ENCODE measurements around the gene TGFBRAP1. TPM values are rescaled to one million over a fixed set of nuclear protein-coding genes. Genes with fewer than 3 reads are reported as not detected.

TGFBRAP1 gene
- total RNA-seq, 4 donors from 2014 or later, result 17.7 to 29.0 (median 26.2) TPM

DNA sequence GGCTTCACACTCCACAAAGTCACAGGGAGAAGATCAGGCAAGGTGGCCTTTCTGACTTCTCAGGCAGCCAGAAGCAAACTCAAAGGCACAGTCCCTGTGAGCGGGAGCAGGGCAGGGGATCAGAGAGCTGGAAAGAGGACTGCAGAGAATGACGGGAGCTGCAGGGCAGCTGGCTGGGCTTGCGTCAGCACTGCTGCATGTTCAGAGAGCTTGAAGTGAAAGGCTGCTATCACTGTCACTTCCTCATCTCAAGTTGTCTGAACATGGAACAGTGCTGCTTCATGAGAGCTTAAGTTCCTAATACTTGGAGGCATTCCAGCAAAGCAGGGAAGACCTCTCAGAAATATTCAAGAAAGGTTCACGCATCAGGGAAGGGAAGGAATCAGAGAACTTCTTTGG lies 20.4 kb downstream of the TGFBRAP1 start:
- no peaks in the 10 kb centered on the region for H3K4me1 ChIP-seq
- H3K27me3 ChIP-seq, result no peaks in the 10 kb centered on the region
- TF ChIP-seq, protein P1, sequence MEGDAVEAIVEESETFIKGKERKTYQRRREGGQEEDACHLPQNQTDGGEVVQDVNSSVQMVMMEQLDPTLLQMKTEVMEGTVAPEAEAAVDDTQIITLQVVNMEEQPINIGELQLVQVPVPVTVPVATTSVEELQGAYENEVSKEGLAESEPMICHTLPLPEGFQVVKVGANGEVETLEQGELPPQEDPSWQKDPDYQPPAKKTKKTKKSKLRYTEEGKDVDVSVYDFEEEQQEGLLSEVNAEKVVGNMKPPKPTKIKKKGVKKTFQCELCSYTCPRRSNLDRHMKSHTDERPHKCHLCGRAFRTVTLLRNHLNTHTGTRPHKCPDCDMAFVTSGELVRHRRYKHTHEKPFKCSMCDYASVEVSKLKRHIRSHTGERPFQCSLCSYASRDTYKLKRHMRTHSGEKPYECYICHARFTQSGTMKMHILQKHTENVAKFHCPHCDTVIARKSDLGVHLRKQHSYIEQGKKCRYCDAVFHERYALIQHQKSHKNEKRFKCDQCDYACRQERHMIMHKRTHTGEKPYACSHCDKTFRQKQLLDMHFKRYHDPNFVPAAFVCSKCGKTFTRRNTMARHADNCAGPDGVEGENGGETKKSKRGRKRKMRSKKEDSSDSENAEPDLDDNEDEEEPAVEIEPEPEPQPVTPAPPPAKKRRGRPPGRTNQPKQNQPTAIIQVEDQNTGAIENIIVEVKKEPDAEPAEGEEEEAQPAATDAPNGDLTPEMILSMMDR (IDR thresholded peaks at IDR 0.05), result no peak
- TF ChIP-seq POLR2A (IDR thresholded peaks at IDR 0.05), result no peak
- H3K27ac ChIP-seq, result no peak overlapping the region
- no peak overlapping the region for H3K4me3 ChIP-seq
- peaks cover 0 to 13% (median 0%) of the 10 kb centered on the region in 3 donors for H3K36me3 ChIP-seq
- H3K9me3 ChIP-seq, result no peaks in the 10 kb centered on the region
- DNase-seq, result no peak

DNA sequence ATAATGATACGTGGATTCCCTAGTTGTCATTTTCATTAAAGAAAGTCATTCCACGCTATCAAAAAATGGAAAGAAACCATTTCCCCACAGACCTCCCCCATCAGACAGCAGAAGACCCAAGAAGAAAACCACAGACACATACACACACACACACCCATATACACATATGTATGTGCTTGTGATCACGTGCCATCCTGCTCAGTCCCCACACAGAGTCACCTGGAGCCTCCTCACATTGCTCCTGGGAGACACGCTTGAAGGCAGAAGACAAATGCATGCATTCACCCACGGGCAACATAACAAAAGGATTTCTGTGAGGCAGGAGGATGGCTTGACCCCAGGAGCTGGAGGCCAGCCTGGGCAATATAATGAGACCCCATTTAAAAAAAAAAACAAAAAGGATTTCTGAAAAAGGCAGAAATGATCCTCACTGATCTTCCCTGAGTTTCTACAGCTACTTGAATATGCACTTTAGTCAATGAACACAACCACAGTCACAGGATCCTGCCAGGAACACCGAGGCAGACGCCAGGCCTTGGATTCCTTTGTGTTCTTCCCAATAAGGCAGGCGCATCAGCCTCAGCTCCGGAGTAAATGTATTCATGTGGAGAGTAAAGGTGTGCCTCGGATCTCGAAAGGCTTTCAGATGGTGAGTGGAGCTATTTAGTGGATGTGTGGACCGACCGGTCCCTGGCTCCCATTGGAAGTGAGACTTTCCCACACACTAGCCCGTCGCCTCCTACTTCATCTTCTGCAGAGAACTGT lies 21.0 kb downstream of the TGFBRAP1 start:
- TF ChIP-seq, protein P1 (IDR thresholded peaks at IDR 0.05), result no peak
- no peak for TF ChIP-seq POLR2A (IDR thresholded peaks at IDR 0.05)

DNA sequence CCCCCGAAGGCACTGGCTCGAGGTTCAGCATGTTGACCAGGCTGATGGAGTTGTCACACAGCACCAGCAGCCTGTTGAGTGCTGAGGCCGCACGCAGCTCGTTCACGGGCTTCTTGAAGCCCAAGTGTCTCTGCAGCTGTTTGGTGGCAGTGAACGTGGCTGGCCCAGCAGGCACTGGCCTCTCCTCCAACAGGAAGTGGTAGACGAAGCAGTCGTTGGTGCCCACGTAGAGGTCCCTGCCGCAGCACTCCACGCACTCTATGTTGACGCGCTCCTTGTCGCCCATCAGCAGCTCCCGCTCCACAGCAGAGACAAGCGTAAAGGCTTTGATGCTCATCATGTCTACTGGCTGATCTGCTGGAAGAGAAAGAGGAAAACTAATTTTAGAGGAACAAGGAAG lies 21.6 kb downstream of the TGFBRAP1 start:
- Histone ChIP-seq H3K27ac (no peak overlapping the region), H3K4me3 (no peak overlapping the region), H3K36me3 (peaks cover 0 to 13% (median 0%) of the 10 kb centered on the region in 3 donors), H3K27me3 (no peaks in the 10 kb centered on the region), H3K9me3 (no peaks in the 10 kb centered on the region), H3K4me1 (no peaks in the 10 kb centered on the region)
- TF ChIP-seq, protein P1 (IDR thresholded peaks at IDR 0.05), result no peak
- DNase-seq, result no peak

More for the DNA sequence above, 21.0 kb downstream of the TGFBRAP1 start:
- peaks cover 0 to 13% (median 0%) of the 10 kb centered on the region in 3 donors for H3K36me3 ChIP-seq
- no peaks in the 10 kb centered on the region for H3K4me1 ChIP-seq
- no peaks in the 10 kb centered on the region for H3K27me3 ChIP-seq
- DNase-seq, result no peak
- no peak overlapping the region for H3K4me3 ChIP-seq
- no peak overlapping the region for H3K27ac ChIP-seq
- H3K9me3 ChIP-seq, result no peaks in the 10 kb centered on the region

DNA sequence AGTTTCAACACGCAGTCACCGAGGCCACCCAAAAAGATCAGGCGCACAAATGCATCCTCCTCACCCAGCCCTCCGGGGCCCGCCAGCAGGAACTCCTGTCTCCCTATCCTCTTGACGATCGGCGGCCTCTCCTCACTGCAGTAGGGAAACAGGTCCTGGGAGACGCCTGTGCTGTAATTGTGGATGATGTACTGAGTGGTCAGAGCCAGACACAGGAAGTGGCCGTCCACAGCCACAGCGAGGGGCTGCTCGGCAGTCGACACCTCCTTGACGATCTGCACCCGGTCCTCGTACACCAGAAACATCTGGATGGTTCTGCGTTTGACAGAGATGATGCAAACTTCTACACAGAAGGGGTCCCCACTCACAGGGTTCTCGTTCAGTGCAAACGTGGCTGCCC lies 22.0 kb downstream of the TGFBRAP1 start:
- Histone ChIP-seq H3K27me3 (no peaks in the 10 kb centered on the region), H3K9me3 (no peaks in the 10 kb centered on the region), H3K4me3 (no peak overlapping the region), H3K36me3 (peaks cover 0 to 13% (median 0%) of the 10 kb centered on the region in 3 donors), H3K4me1 (no peaks in the 10 kb centered on the region), H3K27ac (no peak overlapping the region)
- DNase-seq, result no peak
- TF ChIP-seq, protein P1 (IDR thresholded peaks at IDR 0.05), result no peak
- TF ChIP-seq POLR2A (IDR thresholded peaks at IDR 0.05), result no peak

DNA sequence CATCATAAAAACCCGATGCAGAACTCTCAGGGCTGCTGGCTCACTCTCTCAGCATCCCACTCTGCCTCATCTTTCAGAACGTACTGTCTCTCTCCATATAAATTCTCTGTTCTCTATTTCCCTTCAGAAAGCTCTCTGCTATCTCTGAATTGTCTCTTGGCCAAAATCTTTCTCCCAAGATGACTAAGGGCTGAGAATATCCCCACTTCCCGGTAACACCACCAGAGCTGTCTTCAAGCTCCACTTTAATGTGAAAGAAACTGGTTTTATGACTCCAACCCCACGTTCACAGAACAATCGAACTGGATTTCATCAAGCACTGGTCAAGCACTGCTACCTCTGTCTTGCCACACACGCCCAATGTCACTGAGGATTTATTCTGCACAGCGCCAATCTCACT lies 22.4 kb downstream of the TGFBRAP1 start:
- no peaks in the 10 kb centered on the region for H3K27me3 ChIP-seq
- no peak for TF ChIP-seq POLR2A (IDR thresholded peaks at IDR 0.05)
- TF ChIP-seq, protein P1 (IDR thresholded peaks at IDR 0.05), result no peak
- no peak for DNase-seq
- no peaks in the 10 kb centered on the region for H3K9me3 ChIP-seq
- H3K36me3 ChIP-seq, result peaks cover 0 to 13% (median 0%) of the 10 kb centered on the region in 3 donors
- no peaks in the 10 kb centered on the region for H3K4me1 ChIP-seq
- no peak overlapping the region for H3K4me3 ChIP-seq
- H3K27ac ChIP-seq, result no peak overlapping the region

All from Peyer's patch (tissue), 4 donors.